Astrocyte of the spinal cord (primary cell): ENCODE results near the gene IPO11.

Experiments
- DNase-seq: peaks from one replicate; pipeline ENCODE4 v3.0.0; 2011; ENCODE audit warnings: low read depth, low spot score
- H3K4me3 ChIP-seq: 2 replicates; pipeline ENCODE4 v1.5.1; 2011; ENCODE audit warnings: low read depth, mild to moderate bottlenecking, low read length, moderate library complexity
- in situ Hi-C: cut with HindIII; loops from 2 replicates; pipeline ENCODE4 v1.10.0; 2017; ENCODE audit warnings: low sequenced_read_pairs
- TF ChIP-seq, protein P1 (sequence below): IDR thresholded peaks from 2 replicates; pipeline ENCODE4 v1.5.1; 2012; ENCODE audit warnings: low read depth, mild to moderate bottlenecking, low read length, inconsistent platforms

IPO11 gene

GRCh38 chr5:62627901-62628300, 215.3 kb downstream of the IPO11 start:
- in situ Hi-C loops: no loop called here
- no peak for DNase-seq
- TF ChIP-seq, protein P1, sequence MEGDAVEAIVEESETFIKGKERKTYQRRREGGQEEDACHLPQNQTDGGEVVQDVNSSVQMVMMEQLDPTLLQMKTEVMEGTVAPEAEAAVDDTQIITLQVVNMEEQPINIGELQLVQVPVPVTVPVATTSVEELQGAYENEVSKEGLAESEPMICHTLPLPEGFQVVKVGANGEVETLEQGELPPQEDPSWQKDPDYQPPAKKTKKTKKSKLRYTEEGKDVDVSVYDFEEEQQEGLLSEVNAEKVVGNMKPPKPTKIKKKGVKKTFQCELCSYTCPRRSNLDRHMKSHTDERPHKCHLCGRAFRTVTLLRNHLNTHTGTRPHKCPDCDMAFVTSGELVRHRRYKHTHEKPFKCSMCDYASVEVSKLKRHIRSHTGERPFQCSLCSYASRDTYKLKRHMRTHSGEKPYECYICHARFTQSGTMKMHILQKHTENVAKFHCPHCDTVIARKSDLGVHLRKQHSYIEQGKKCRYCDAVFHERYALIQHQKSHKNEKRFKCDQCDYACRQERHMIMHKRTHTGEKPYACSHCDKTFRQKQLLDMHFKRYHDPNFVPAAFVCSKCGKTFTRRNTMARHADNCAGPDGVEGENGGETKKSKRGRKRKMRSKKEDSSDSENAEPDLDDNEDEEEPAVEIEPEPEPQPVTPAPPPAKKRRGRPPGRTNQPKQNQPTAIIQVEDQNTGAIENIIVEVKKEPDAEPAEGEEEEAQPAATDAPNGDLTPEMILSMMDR: no peak
- H3K4me3 ChIP-seq: no peak overlapping the region

GRCh38 chr5:62631909-62632580, 219.5 kb downstream of the IPO11 start:
- no peak overlapping the region for H3K4me3 ChIP-seq
- in situ Hi-C loops: no loop called here
- no peak for DNase-seq
- TF ChIP-seq, protein P1: no peak

GRCh38 chr5:62633243-62633642, 220.7 kb downstream of the IPO11 start:
- TF ChIP-seq, protein P1: no peak
- no peak overlapping the region for H3K4me3 ChIP-seq
- in situ Hi-C loops: no loop called here
- no peak for DNase-seq

DNA sequence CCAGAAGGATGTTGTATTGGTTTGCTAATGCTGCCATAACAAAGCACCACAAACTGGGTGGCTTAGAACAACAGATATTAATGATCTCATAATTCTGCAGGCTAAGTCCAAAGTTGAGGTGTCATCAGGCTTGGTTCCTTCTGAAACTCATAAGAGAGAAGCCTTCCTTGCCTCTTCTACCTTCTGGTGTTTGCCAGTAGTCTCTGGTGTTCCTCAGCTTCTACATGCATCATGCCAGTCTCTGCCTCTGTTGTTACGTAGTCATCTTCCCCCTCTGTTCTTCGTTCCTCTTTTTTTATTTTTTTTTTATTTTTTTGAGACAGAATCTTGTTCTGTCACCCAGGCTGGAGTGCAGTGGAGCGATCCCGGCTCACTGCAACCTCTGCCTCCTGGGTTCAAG, 227.9 kb downstream of the IPO11 start:
- no peak for DNase-seq
- TF ChIP-seq, protein P1: no peak
- H3K4me3 ChIP-seq: no peak overlapping the region
- in situ Hi-C loops: no loop called here

DNA sequence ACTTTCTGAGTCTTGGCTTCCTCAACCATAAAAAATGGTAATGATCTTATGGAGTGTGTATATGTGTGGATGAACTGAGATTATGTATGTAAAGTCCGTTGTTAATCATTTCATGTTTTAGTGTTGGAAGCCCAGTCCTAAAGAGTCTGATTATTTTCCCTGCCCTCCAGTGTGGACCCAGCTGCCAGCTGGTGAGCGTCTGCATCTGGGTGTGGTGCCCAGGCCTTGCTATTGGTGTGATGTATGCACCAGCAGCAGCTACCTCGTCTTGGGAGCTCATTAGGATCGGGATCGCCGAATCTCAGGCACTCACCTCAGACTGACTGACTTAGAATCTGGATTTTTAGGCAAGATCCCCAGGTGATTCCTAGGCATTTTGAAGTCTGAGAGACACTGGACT, 229.9 kb downstream of the IPO11 start:
- in situ Hi-C loops: no loop called here

DNA sequence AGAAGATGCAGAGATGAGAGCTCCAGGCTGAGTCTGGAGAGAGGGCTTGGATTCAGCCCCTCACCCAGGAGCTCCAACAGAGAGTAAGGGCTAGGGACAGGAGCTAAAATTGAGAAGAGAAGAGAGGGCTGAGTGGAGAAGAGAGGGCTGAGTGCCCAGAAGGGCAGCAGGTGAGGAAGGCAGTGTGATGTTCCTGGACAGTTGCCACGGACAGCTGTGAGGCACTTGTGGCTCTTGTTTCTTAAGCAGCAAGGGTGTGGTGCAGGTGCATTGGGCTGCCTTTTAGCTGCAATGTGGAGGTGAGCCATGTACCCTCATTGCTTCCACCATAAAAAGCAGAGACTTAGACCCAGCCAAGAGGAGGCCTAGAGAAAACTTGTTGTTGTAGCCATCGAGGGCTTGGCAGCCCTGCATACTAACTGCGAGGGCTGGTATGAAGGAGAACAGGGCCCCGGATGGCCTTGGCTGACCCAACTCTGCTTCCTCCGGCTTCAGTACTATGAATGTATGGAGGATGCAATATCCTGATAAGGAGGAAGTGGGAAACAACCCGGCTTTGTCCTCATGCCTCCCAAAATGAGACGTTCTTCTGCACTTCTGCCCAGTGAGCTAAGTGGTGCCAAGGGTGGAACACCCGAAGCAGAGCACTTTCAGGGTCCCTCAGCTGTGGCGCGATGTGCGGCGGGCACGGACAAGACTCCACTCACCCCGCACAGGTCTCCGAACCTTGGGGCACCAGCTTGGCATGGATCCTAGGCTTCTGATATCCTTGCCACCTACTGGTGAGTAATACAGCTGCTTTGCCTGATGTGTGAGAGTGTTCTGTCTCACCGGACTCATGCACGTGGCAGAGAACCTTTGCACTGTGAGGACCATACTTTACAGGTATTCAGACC, 231.2 kb downstream of the IPO11 start:
- DNase-seq: no peak
- TF ChIP-seq, protein P1: no peak
- in situ Hi-C loops: no loop called here
- no peak overlapping the region for H3K4me3 ChIP-seq

More for the DNA sequence above, 229.9 kb downstream of the IPO11 start:
- TF ChIP-seq, protein P1: no peak
- DNase-seq: no peak
- H3K4me3 ChIP-seq: no peak overlapping the region
